Endothelial cell of hepatic sinusoid (primary cell): ENCODE measurements around the gene MEFV.

Experiments used
- in situ Hi-C: cut with HindIII; loops from 2 replicates; pipeline ENCODE4 v1.10.0; 2017; ENCODE audit warnings: low sequenced_read_pairs

MEFV gene, protein sequence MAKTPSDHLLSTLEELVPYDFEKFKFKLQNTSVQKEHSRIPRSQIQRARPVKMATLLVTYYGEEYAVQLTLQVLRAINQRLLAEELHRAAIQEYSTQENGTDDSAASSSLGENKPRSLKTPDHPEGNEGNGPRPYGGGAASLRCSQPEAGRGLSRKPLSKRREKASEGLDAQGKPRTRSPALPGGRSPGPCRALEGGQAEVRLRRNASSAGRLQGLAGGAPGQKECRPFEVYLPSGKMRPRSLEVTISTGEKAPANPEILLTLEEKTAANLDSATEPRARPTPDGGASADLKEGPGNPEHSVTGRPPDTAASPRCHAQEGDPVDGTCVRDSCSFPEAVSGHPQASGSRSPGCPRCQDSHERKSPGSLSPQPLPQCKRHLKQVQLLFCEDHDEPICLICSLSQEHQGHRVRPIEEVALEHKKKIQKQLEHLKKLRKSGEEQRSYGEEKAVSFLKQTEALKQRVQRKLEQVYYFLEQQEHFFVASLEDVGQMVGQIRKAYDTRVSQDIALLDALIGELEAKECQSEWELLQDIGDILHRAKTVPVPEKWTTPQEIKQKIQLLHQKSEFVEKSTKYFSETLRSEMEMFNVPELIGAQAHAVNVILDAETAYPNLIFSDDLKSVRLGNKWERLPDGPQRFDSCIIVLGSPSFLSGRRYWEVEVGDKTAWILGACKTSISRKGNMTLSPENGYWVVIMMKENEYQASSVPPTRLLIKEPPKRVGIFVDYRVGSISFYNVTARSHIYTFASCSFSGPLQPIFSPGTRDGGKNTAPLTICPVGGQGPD

DNA sequence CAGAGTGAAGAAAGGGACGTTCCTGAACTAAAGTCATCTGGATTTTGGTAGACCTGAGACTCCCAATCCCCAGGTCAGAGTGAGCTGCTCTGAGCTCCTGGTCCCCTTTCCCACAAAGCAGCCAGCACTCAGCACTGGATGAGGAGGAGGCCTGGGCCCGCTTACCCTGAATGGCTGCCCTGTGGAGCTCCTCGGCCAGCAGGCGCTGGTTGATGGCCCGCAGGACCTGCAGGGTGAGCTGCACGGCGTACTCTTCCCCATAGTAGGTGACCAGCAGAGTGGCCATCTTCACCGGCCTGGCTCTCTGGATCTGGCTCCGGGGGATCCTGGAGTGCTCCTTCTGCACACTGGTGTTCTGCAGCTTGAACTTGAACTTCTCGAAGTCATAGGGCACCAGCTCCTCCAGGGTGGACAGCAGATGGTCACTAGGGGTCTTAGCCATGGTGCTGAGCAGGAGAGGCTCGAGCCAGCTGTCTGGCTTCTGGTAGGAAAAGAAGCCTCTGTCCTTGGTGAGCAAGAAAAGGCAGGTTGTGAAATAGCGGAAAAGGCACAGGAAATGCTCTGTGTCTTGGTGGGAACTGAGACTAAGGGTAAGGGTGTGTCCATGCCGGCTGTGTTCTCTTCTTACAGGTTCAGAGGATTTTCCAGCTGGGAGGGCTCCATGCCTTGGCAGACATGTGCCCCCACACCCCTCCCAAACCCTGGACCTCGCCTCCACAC lies at the start of gene MEFV:
Gene MEFV (minus strand): TSS at position 488 of the 720 bp plus-strand sequence. CDS start 46 bp downstream, at position 442.
- in situ Hi-C loops: no loop called here

GRCh38 chr16:3306078-3306477 lies 49.6 kb upstream of the MEFV start:
- in situ Hi-C loops: no loop called here

DNA sequence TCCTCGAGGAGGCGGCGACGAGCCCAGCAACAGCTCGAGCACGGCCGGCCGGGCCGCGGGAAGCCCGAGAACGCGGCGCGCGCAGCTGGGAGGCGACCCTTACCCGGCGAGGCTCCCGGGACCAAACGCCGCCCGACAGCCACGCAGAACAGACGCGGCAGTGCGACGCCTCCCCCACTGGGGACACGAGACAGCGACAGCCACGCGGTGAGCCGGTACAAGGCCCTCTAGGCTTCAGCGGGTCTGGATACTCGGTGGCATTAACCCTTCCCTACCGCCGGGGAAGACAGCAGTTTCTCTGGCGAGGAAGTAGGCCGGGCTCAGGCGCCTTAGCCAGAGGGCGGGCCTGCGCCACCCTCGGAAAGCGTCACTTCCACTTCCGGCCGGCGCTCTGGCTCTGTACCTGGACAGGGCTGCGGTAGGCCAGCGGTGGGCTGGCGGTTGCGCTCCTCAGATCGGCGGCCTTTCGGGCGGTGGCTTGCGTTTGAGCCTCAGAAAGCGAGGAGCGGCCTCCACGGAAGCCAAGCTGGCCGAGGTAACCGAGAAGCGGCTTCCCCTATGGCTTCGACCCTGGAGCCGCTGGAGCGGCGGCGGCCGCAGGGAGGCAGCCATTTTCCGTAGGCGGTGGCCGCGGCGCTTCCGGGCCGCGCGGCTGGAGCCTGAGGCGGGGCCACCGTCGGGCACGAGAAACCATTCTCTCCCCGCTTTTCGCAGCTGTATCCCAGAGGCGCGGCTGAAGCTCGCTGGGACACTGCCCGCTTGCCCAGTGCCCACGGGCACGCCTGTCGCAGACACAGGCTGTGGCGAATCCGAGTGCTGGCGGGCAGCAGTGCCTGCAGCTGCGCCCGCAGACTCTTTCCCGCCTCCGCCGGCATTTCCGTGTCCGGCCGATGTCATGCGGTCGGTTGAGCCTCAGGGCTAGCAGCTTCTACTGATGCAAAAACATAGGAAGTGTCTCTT lies 49.0 kb upstream of the MEFV start, which contains the start of the genes TIGD7 and ZNF75A:
Gene TIGD7 (minus strand): TSS at position 322 of the 960 bp plus-strand sequence. CDS start 4,816 bp downstream, outside the sequence.
Gene ZNF75A (plus strand): TSS at position 389 of the 960 bp plus-strand sequence. CDS start 2,932 bp downstream, outside the sequence.
- in situ Hi-C loops: no loop called here

- in situ Hi-C loops: no loop called here
These were observed 47.9 kb upstream of the MEFV start for GRCh38 chr16:3304370-3304769.

- in situ Hi-C loops: loop anchor here (10.0 kb wide), 1 partner anchor 59 kb away; the partner anchor contains the start of gene OR2C1
These were observed 39.4 kb upstream of the MEFV start for GRCh38 chr16:3295783-3296182.

- in situ Hi-C loops: loop anchor here (10.0 kb wide), 1 partner anchor 60 kb away; the partner anchor contains the start of gene OR2C1
These were observed 38.8 kb upstream of the MEFV start for GRCh38 chr16:3295209-3295608.

GRCh38 chr16:3292604-3293003 lies 36.2 kb upstream of the MEFV start:
- in situ Hi-C loops: loop anchor here (10.0 kb wide), 1 partner anchor 62 kb away; the partner anchor contains the start of gene OR2C1

GRCh38 chr16:3289998-3290673 lies 33.7 kb upstream of the MEFV start:
- in situ Hi-C loops: loop anchor here (10.0 kb wide), 1 partner anchor 65 kb away; the partner anchor contains the start of gene OR2C1

DNA sequence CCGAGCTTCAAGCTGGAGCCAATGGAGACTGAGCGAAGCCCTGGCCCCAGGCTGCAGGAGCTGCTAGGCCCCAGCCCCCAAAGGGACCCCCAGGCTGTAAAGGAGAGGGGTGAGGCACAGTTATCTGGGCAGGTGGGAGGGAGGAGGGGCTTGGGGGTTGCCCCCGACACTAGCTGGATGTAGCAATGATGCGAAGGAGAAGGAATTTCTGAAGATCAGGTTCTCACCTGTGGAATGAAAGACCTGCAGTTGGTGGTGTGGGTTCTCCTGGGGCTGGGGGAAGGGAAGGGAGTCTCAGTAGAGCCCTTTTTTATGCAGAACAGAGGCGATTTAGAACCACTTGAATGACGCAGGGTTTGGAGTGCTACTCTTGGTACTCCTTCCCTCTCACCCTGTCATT lies 28.7 kb upstream of the MEFV start:
- in situ Hi-C loops: no loop called here

GRCh38 chr16:3283543-3284447 lies 27.4 kb upstream of the MEFV start:
- in situ Hi-C loops: no loop called here

DNA sequence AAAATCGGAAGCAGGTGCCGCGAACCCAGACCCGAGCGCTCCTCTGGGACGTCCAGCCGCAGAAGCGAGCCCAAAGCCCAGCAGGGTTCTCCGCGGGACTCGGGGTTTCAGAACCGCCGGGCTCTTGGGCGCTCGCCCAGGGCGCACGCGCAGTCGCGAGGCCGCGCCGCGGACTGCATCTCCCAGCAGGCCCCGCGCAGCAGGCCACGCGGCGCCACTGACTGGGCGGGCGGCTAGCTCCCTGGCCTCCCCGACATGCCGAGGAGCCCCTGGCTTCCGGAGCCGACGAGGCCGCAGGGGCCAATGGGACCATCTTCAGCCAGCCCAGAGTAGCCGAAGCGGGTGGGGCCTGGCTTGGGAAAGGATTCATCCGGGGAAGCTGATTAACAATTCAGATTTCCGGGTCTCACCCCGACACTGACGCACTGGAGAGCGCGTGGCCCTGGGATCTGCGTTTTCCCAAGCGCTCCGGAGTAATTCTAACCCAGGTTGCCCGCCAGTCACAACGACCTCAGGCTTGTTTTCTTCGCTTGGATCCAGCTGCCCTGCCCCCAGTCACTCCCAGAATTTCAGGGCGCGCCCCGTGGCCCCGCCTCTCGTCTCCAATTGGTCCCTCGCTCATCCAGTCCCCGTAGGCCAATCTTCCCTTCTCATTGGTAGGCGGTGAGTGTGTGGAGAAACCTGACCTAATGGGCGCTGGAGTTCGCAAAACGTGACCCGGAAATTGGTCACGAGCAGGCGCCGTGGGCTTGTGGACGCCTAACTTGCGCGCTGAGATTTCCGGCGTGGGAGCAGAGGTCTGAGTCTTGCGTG lies 26.5 kb upstream of the MEFV start, which contains the start of gene ZNF263:
Gene ZNF263 (plus strand): TSS at position 762 of the 813 bp plus-strand sequence. CDS start 328 bp downstream, outside the sequence.
- in situ Hi-C loops: no loop called here

DNA sequence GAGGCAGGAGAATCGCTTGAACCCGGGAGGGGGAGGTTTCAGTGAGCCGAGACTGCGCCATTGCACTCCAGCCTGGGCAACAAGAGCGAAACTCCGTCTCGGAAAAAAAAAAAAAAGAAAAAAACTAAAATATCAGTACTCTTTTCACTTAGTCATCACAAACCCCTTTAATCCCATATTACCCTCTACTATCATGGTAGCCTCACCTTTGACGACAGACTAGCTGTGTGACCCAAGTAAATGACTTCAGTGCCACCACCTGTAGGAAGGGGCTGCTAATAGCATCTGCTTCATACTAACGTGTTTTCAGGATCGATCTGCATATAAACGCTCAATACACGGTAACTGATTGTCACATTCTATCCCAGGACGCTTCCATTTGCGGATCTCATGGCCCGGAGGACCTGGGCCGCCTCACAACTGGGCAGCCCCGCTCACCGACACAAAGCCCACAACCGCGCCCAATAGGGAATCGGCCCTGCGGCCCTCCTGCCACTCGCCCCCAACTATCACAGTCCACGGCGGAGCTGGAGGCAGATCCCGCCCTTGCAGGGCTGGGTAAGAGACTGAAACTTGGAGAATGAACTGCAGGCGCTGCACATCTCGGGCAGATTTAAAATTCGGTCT lies 25.8 kb upstream of the MEFV start:
- in situ Hi-C loops: no loop called here

DNA sequence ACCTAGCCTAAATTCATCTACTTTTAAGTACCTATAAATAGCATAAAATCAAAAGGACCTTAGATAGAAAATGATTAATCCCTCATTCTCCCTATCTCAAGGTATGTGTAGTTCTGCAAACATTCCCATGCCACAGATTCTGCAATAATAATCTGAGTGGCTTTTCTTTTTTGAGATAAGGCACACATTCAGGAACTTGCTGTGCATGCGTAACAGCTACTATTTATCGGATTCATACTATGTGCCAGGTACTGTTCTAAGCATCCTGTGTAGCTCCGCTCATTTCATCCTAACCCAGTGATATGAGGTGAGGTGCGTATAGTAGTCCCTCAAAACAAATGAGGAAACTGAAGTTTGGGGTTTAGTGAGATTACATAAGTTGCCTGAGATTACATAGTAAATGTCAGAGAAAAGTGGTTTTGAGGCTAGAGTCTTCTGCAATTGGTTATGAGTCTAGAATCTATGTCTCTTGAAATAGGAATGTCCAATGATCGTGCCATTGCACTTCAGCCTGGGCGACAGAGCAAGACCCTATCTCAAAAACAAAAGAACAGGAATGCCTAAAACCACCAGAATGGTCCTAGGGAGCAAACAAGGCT lies 24.9 kb upstream of the MEFV start:
- in situ Hi-C loops: no loop called here

GRCh38 chr16:3276679-3277078 lies 20.2 kb upstream of the MEFV start:
- in situ Hi-C loops: no loop called here

DNA sequence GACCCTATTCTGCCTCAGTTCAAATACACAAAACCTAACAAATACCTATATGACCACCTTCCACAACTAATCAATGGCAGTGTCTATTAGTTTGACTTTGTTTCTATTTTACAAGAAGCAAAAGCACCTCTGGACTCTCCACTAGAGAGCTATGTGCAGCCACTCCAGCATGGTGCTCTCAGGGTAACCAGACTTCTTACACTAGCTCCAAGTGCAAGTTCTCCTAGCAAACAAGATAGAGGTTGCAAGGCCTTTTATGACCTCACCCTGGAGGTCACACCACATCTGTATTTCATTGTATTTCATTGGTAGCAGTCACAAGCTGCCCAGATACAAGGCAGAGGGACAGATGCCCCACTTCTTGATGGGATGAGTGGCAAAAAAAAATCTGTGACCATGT lies 18.5 kb upstream of the MEFV start:
- in situ Hi-C loops: no loop called here

DNA sequence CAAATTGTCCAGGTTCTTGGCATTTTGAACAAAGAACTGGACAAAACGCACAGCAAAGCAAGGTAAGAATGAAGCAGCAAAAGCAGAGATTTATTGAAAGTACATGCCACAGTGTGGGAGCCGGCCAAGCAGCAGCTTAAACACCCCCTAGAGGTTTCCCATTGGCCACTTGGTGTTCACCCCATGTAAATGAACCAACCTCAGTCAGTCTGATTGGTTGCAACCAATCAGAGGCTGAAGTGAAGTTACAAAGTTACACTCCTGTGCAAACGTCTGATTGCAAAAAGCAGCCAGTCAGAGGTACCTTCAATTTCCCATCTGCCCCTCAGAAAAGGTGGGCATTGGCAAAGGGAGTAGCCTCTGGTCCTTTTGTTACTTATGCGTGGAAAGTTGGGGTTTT lies 18.1 kb upstream of the MEFV start:
- in situ Hi-C loops: no loop called here
